ENCODE results near the gene AZU1.
"Not testable (repeated sequence)": the region's sequence is repeated elsewhere in the genome, so short reads cannot be mapped to it uniquely, and the experiment has no call there.

Gene AZU1

DNA sequence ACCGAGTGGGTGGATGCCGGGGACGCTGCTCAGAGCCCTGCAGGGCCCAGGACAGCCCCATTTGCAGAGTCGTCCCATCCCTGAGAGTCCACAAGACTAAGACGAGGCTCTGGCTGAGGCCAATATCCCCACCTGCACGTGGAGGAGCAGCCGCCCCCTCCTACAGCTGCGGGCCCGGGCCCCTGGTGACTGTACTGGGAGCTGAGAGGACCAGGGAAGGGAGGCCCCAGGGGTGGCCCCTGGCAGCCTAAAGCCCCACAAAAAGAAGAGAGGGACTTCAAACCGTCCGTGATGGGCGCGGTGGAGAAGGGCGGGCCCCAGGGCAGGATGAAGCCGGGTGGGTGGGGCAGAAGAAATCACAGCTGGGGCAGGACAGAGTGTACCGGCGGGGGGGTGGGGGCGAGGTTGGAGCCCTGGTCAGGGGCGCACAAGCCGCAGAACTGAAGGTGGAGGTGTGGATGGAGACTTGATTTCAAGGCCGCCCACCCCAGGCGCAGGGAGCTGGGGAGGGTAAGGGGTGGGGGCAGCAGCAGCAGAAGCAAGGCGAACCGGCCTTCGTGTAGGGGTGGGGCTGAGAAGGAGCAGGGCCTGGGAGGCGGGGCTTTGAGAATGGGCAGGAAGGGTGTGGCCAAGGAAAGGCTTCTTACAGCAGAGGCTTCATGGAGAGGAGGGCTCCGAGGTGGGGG, 44.8 kb downstream of the AZU1 start:
- peak; percentile 48 to 69 (median 59) for DNase-seq (ENCODE audit: low read depth in 3 of 3)

GRCh38 chr19:873084-873483, 45.4 kb downstream of the AZU1 start:
- peak in 2 of 3 experiments; percentile 24 to 53 for DNase-seq (ENCODE audit: low read depth in 3 of 3)

GRCh38 chr19:873561-874041, 46.0 kb downstream of the AZU1 start:
- no peak for DNase-seq (ENCODE audit: low read depth in 3 of 3)

DNA sequence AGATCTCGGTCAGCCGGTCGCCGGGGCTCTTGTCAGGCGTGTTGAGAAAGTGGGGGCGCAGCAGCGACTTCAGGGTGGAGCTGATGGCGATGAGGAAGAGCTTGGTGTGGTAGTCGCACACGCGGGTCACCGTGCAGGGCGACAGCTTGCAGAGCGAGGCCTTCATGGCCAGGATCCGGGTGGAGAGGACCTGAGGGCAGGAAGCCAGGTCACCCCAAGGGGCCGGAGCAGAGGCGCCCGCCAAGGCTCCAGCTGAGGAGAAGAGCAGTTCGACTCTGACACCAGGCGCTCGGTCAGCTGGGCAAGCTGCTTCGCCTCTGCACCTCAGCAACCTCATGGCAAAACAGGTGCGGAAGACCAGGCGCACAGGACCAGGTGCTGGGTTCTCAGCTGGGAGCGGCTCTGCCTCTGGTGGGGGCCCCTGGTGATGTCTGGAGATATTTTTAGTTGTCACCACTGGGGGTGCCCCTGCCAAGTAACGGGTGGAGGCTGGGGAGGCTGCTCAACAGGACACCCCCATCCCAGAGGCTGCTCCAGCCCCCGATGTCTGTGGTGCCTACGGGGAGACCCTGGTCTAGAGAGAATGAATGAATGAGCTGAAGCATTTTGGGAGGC, 47.7 kb downstream of the AZU1 start:
- no peak for DNase-seq (ENCODE audit: low read depth in 3 of 3)

DNA sequence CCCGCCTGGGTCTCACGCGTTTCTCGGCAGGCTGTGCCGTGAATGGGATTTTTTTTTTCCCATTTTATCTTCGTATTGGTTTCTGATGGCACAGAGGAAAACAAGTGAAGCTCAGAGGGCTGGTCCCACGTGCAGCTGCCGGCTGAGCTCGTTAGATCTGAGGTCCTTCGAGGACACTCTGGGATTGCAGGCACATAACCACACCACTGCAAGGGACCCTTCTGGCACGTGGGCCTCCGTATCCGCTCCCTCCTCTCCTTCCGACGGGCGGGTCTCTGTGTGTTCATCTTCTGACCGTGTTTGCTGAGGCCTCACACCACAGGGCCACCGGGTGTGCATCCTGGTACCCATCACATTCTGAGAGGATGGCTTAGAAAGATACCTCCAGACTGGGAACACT, 48.5 kb downstream of the AZU1 start:
- no peak for DNase-seq (ENCODE audit: low read depth in 3 of 3)

DNA sequence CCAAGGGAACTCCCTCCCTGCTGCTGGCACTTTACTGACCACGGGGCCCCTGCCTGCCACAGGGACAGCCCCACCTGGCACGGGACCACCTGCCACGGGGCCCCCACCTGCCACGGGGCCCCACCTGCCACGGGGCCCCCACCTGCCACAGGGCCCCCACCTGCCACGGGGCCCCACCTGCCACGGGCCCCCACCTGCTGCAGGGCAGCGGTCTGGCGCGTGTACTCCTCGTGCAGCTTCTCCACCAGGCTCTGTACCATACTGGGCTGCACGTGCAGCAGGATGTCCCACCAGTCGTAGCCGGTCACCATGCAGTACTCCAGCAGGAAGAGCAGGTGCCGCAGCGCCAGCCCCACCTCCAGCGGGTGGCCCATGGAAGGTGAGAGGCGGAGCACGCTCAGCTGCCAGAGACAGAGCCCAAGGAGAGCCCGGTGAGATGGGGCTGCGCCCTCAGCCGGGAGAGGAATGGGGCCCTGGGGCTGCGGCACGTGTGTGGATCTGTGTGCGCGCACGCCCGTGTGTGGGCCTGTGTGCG, 49.2 kb downstream of the AZU1 start:
- DNase-seq (ENCODE audit: low read depth in 3 of 3), result no peak

DNA sequence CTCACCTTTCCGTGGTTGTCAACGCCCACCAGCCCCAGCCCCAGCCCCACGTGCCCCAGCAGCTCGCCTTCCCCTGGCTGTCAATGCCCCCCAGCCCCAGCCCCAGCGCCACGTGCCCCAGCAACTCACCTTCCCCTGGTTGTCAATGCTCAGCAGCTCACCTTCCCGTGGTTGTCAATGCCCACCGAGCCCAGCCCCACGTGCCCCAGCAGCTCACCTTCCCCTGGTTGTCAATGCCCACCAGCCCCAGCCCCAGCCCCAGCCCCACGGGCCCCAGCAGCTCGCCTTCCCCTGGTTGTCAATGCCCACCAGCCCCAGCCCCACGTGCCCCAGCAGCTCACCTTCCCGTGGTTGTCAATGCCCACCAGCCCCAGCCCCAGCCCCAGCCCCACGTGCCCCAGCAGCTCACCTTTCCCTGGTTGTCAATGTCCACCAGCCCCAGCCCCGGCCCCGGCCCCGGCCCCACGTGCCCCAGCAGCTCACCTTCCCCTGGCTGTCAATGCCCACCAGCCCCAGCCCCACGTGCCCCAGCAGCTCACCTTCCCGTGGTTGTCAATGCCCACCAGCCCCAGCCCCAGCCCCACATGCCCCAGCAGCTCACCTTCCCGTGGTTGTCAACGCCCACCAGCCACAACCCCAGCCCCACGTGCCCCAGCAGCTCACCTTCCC, 50.5 kb downstream of the AZU1 start:
- DNase-seq (ENCODE audit: low read depth in 3 of 3), result not testable (repeated sequence)

- DNase-seq (ENCODE audit: low read depth in 3 of 3), result not testable (repeated sequence)
Measured at GRCh38 chr19:878751-879561, 51.3 kb downstream of the AZU1 start.

- no peak for DNase-seq (ENCODE audit: low read depth in 3 of 3)
Measured at GRCh38 chr19:879711-880438, 52.2 kb downstream of the AZU1 start.

Data from stimulated activated CD4-positive, alpha-beta T cell treated with anti-CD3 and anti-CD28 coated beads, TNF-alpha, amount 100 ng/mL, for 4 hours (primary cell).